IMR-90 (cell line): Measurements from ENCODE around the gene KRT28. TPM values are rescaled to one million over a fixed set of nuclear protein-coding genes. Genes with fewer than 3 reads are reported as not detected.

Source experiments
- ATAC-seq: fragments of 200-7000 bp; cut with Tn5 transposase; 2 replicates; pipeline ENCODE4 v1.9.1; 2020; ENCODE audit warnings: low read depth, mild to moderate bottlenecking, moderate library complexity
- BruUV-seq: library from RNA; stranded (reverse); fragments of 400-500 nt; replicated peaks from 2 replicates; lab custom pipeline; 2021; lab: Mats Ljungman, UMichigan
- CTCF ChIA-PET: fragments of 300-600 bp; formaldehyde crosslinking; extraction: SDS; loops from one replicate; lab custom pipeline; 2021; ENCODE audit warnings: antibody characterized with exemption; lab: Yijun Ruan, JAX
- POLR2A ChIA-PET: fragments of 300-600 bp; sonication (Branson Sonifier 250); formaldehyde crosslinking; loops from one replicate; lab custom pipeline; 2022; ENCODE audit warnings: antibody characterized with exemption; ENCODE audit not compliant: unreplicated experiment; lab: Charles Lee
- DNase-seq: peaks from one replicate; pipeline ENCODE4 v3.0.0; 2013
- H2AFZ ChIP-seq: replicated peaks from 2 replicates; pipeline ENCODE3; 2013; ENCODE audit warnings: low read length, mild to moderate bottlenecking; ENCODE audit not compliant: poor library complexity
- H2AK5ac ChIP-seq: 2 replicates; pipeline ENCODE4 v1.6.1; 2013; ENCODE audit warnings: low read depth, low read length, inconsistent platforms
- H2AK9ac ChIP-seq: replicated peaks from 2 replicates; pipeline ENCODE3; 2013; ENCODE audit warnings: mild to moderate bottlenecking, low read depth, low read length, moderate library complexity; ENCODE audit not compliant: poor library complexity
- H2BK120ac ChIP-seq: 2 replicates; pipeline ENCODE4 v1.6.1; 2013; ENCODE audit warnings: low read depth, low read length, inconsistent platforms
- H2BK15ac ChIP-seq: 3 replicates; pipeline ENCODE4 v1.6.1; 2013; ENCODE audit warnings: low read depth, low read length, inconsistent platforms
- H2BK20ac ChIP-seq: 2 replicates; pipeline ENCODE4 v1.6.1; 2013; ENCODE audit warnings: low read depth, mild to moderate bottlenecking, inconsistent platforms, low read length, moderate library complexity
- H2BK5ac ChIP-seq: 2 replicates; pipeline ENCODE4 v1.6.1; 2013; ENCODE audit warnings: mild to moderate bottlenecking, low read depth, low read length, inconsistent platforms; ENCODE audit not compliant: poor library complexity, severe bottlenecking
- H3K14ac ChIP-seq: replicated peaks from 2 replicates; pipeline ENCODE4 v1.6.1; 2013; ENCODE audit warnings: low read depth, low read length, inconsistent platforms
- H3K18ac ChIP-seq: 2 replicates; pipeline ENCODE4 v1.6.1; 2013; ENCODE audit warnings: low read depth, low read length, control low read depth
- H3K23ac ChIP-seq: 2 replicates; pipeline ENCODE4 v1.6.1; 2013; ENCODE audit warnings: low read depth, low read length, inconsistent platforms
- H3K27ac ChIP-seq: 2 replicates; pipeline ENCODE4 v1.5.1; 2013; ENCODE audit warnings: mild to moderate bottlenecking, control low read depth, low read length; ENCODE audit not compliant: insufficient read depth
- H3K27me3 ChIP-seq: 2 replicates; pipeline ENCODE4 v1.6.1; 2013; ENCODE audit warnings: low read length; ENCODE audit not compliant: control insufficient read depth, insufficient read depth
- H3K36me3 ChIP-seq: 2 replicates; pipeline ENCODE4 v1.6.1; 2013; ENCODE audit warnings: low read length, mixed read lengths; ENCODE audit not compliant: control insufficient read depth, insufficient read depth
- H3K4ac ChIP-seq: 2 replicates; pipeline ENCODE4 v1.6.1; 2013; ENCODE audit warnings: low read depth, low read length, inconsistent platforms
- H3K4me1 ChIP-seq: 2 replicates; pipeline ENCODE4 v1.6.1; 2013; ENCODE audit warnings: low read length, mixed read lengths; ENCODE audit not compliant: control insufficient read depth, insufficient read depth
- H3K4me2 ChIP-seq: 2 replicates; pipeline ENCODE4 v1.6.1; 2013; ENCODE audit warnings: low read depth, mild to moderate bottlenecking, control low read depth, low read length, moderate library complexity
- H3K4me3 ChIP-seq: 2 replicates; pipeline ENCODE4 v1.5.1; 2013; ENCODE audit warnings: low read depth, mild to moderate bottlenecking, control low read depth, low read length, moderate library complexity; ENCODE audit not compliant: insufficient read depth
- H3K56ac ChIP-seq: 2 replicates; pipeline ENCODE4 v1.6.1; 2013; ENCODE audit warnings: low read length, inconsistent platforms; ENCODE audit not compliant: insufficient read depth; ENCODE audit errors: extremely low read depth
- H3K79me1 ChIP-seq, 2 experiments: 2 replicates each; pipeline ENCODE4 v1.6.1; 2013; ENCODE audit warnings: low read length in 2 of 2, inconsistent platforms in 1 of 2, low read depth in 1 of 2
- H3K9ac ChIP-seq: 2 replicates; pipeline ENCODE4 v1.6.1; 2013; ENCODE audit warnings: low read depth, low read length, control low read depth
- H3K9me1 ChIP-seq: 2 replicates; pipeline ENCODE4 v1.6.1; 2013; ENCODE audit warnings: low read length, inconsistent platforms; ENCODE audit not compliant: insufficient read depth
- H3K9me3 ChIP-seq: 2 replicates; pipeline ENCODE4 v1.6.1; 2013; ENCODE audit warnings: low read length; ENCODE audit not compliant: control insufficient read depth, insufficient read depth
- H4K20me1 ChIP-seq: 2 replicates; pipeline ENCODE4 v1.6.1; 2013; ENCODE audit warnings: low read length, inconsistent platforms; ENCODE audit not compliant: insufficient read depth
- H4K5ac ChIP-seq: 2 replicates; pipeline ENCODE4 v1.6.1; 2013; ENCODE audit warnings: mild to moderate bottlenecking, low read depth, low read length, control low read depth
- H4K8ac ChIP-seq, 2 experiments: 2 replicates each; pipeline ENCODE4 v1.6.1; 2013; ENCODE audit warnings: low read depth in 2 of 2, low read length in 2 of 2, control low read depth in 1 of 2, inconsistent platforms in 1 of 2
- H4K91ac ChIP-seq: 2 replicates; pipeline ENCODE4 v1.6.1; 2013; ENCODE audit warnings: low read depth, low read length, inconsistent platforms; ENCODE audit not compliant: insufficient read depth
- CEBPB ChIP-seq: IDR thresholded peaks from 2 replicates; pipeline ENCODE4 v1.6.1; 2012; ENCODE audit warnings: low read depth, low read length, improper control_type of control experiment
- FOS ChIP-seq: fragments of 150-350 bp; IDR thresholded peaks from 2 replicates; pipeline ENCODE4 v1.6.1; 2016; ENCODE audit warnings: low read depth, low read length
- MAFK ChIP-seq: IDR thresholded peaks from 2 replicates; pipeline ENCODE4 v1.6.1; 2012; ENCODE audit warnings: low read depth, low read length, improper control_type of control experiment
- NFE2L2 ChIP-seq: fragments of 150-350 bp; IDR thresholded peaks from 2 replicates; pipeline ENCODE4 v1.6.1; 2016; ENCODE audit warnings: low read depth, mild to moderate bottlenecking, low read length
- POLR2A ChIP-seq: IDR thresholded peaks from 2 replicates; pipeline ENCODE4 v1.6.1; 2012; ENCODE audit warnings: mild to moderate bottlenecking, low read depth, low read length
- RAD21 ChIP-seq: IDR thresholded peaks from 2 replicates; pipeline ENCODE4 v1.6.1; 2012; ENCODE audit warnings: low read length, improper control_type of control experiment
- RFX5 ChIP-seq: IDR thresholded peaks from 2 replicates; pipeline ENCODE4 v1.8.0; 2012; ENCODE audit warnings: low read depth, mild to moderate bottlenecking, low read length, moderate library complexity
- SMC3 ChIP-seq: fragments of 150-350 bp; IDR thresholded peaks from 2 replicates; pipeline ENCODE4 v1.6.1; 2016; ENCODE audit warnings: low read depth, mild to moderate bottlenecking, antibody characterized with exemption, low read length, moderate library complexity
- WGBS, 2 experiments: methylation state at CpG; one replicate each; pipeline versions ENCODE4 v1.1.5 to v1.1.7; 2013; ENCODE audit warnings: missing lambda C conversion rate in 2 of 2; ENCODE audit not compliant: insufficient read length in 1 of 2; ENCODE audit errors: extremely low coverage in 2 of 2; 5-methylcytosine and 5-hydroxymethylcytosine counted together
- dilution Hi-C: fragments of 300-500 bp; cut with HindIII; formaldehyde crosslinking; loops from one replicate; pipeline ENCODE4 v1.14.3; 2018; ENCODE audit warnings: low sequenced_read_pairs; ENCODE audit not compliant: unreplicated experiment
- in situ Hi-C: fragments of 300-500 bp; cut with MboI; formaldehyde crosslinking; loops from 3 replicates; pipeline ENCODE4 v1.14.3; 2019; ENCODE audit warnings: low sequenced_read_pairs, inconsistent platforms, mixed read lengths
- intact Hi-C: fragments of 100-400 bp; cut with micrococcal nuclease; formaldehyde crosslinking; loops from 2 replicates; pipeline ENCODE4 v1.10.0; 2022
- polyA plus RNA-seq, 3 experiments: library from polyadenylated mRNA; depleted of rRNA; stranded (reverse); fragments of >200 nt; gene quantifications; 2 replicates each; pipeline ENCODE4 v1.2.3, GENCODE V29; 2012; ENCODE audit warnings: low replicate concordance in 1 of 3
- total RNA-seq: library from RNA; depleted of rRNA; stranded (reverse); fragments of >200 nt; gene quantifications from 2 replicates; pipeline ENCODE4 v1.2.3, GENCODE V29; 2012
- TF ChIP-seq, protein P1 (sequence below): fragments of 150-350 bp; IDR thresholded peaks from 2 replicates; pipeline ENCODE4 v1.6.1; 2017; ENCODE audit warnings: mild to moderate bottlenecking, antibody characterized with exemption, low read length, low read depth
- TF ChIP-seq, protein P2 (sequence below): conservative IDR thresholded peaks from 2 replicates; pipeline ENCODE4 v1.5.1; 2012; ENCODE audit warnings: mild to moderate bottlenecking, low read depth, low read length, improper control_type of control experiment

The KRT28 gene
- total and polyA plus RNA-seq, 2 of the 4 experiments (the other 2 are of a cell fraction) = not detected

DNA sequence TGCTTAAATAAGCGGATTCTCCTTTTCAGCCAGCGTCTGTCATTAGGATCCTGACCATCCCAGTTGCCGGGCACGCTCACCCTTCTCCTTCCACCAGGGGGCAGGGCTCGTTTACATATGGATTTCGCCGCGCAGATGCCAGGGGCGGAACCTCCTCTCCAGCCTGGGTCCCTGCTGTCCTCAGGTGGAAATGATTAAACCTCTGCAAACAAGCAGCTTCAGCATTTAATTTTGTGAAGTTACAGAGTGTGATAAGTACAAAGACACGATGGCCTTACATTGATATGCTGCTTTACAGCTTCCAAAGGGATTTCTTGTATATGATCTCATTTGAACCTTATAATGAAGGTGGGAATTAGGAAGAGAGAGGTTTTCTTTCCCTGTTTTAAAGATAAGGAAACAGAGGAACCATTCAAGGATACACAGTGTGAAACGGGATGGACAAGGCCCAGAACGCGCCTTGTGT, 3.9 kb upstream of the KRT28 start:
- H3K27me3 ChIP-seq = peaks cover 25% of the 10 kb centered on the region
- no peak overlapping the region for H3K14ac ChIP-seq
- H4K5ac ChIP-seq = no peak overlapping the region
- H3K9ac ChIP-seq = no peak overlapping the region
- in situ Hi-C loops = loop anchor here (5.0 to 10.0 kb wide), 3 partner anchors 101 to 859 kb away; no protein-coding TSS in a partner anchor
- H4K8ac ChIP-seq = no peak overlapping the region
- POLR2A ChIA-PET = no interaction called here
- ATAC-seq (peak; percentile 100), DNase-seq (peak; percentile 66)
- H4K20me1 ChIP-seq = no peaks in the 10 kb centered on the region
- H3K4me2 ChIP-seq = no peak overlapping the region
- H3K18ac ChIP-seq = no peak overlapping the region
- TF ChIP-seq SMC3 (peak; percentile 97), POLR2A (peak; percentile 42; the same call in 1 of the 2 replicates), CEBPB (no peak), FOS (no peak), NFE2L2 (no peak), RAD21 (peak; percentile 95), MAFK (0 out of 2 replicates have a peak, but pooled peaks have one; percentile 10), RFX5 (no peak)
- TF ChIP-seq, protein P1, sequence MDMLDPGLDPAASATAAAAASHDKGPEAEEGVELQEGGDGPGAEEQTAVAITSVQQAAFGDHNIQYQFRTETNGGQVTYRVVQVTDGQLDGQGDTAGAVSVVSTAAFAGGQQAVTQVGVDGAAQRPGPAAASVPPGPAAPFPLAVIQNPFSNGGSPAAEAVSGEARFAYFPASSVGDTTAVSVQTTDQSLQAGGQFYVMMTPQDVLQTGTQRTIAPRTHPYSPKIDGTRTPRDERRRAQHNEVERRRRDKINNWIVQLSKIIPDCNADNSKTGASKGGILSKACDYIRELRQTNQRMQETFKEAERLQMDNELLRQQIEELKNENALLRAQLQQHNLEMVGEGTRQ = no peak
- TF ChIP-seq, protein P2, sequence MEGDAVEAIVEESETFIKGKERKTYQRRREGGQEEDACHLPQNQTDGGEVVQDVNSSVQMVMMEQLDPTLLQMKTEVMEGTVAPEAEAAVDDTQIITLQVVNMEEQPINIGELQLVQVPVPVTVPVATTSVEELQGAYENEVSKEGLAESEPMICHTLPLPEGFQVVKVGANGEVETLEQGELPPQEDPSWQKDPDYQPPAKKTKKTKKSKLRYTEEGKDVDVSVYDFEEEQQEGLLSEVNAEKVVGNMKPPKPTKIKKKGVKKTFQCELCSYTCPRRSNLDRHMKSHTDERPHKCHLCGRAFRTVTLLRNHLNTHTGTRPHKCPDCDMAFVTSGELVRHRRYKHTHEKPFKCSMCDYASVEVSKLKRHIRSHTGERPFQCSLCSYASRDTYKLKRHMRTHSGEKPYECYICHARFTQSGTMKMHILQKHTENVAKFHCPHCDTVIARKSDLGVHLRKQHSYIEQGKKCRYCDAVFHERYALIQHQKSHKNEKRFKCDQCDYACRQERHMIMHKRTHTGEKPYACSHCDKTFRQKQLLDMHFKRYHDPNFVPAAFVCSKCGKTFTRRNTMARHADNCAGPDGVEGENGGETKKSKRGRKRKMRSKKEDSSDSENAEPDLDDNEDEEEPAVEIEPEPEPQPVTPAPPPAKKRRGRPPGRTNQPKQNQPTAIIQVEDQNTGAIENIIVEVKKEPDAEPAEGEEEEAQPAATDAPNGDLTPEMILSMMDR = peak; percentile 92
- WGBS, 2 experiments = no CpG with 5 or more reads among the region's 13 CpGs
- no peak overlapping the region for H3K4ac ChIP-seq
- dilution Hi-C loops = no loop called here
- no peaks in the 10 kb centered on the region for H3K4me1 ChIP-seq
- BruUV-seq = no TSS peak
- H3K79me1 ChIP-seq = no peaks in the 10 kb centered on the region
- H2AFZ ChIP-seq = peak overlapping the region; percentile 74
- H2AK9ac ChIP-seq = peak overlapping the region; percentile 84
- no peak overlapping the region for H2BK15ac ChIP-seq
- H4K91ac ChIP-seq = no peak overlapping the region
- no peak overlapping the region for H3K4me3 ChIP-seq
- H3K9me1 ChIP-seq = no peaks in the 10 kb centered on the region
- CTCF ChIA-PET = interaction anchor here (0.5 to 2.3 kb wide), 2 partner anchors 12 to 859 kb away, joined by 3 to 15 read pairs; no protein-coding TSS in a partner anchor
- H3K9me3 ChIP-seq = no peaks in the 10 kb centered on the region
- H2BK5ac ChIP-seq = no peak overlapping the region
- intact Hi-C loops = loop anchor here (1.0 to 5.0 kb wide), 5 partner anchors 51 to 859 kb away; no protein-coding TSS in a partner anchor
- no peak overlapping the region for H3K23ac ChIP-seq
- no peaks in the 10 kb centered on the region for H3K36me3 ChIP-seq
- peak overlapping the region; percentile 13; the same call in 1 of the 2 replicates for H2BK120ac ChIP-seq
- no peak overlapping the region for H3K56ac ChIP-seq
- H2AK5ac ChIP-seq = peak overlapping the region; percentile 52; the same call in 1 of the 2 replicates
- H3K27ac ChIP-seq = no peak overlapping the region
- H2BK20ac ChIP-seq = 0 out of 2 replicates have a peak overlapping the region, but pooled peaks have one; percentile 21
